D721Med (cell line): ENCODE measurements around the gene CDH26.

Experiments used
- DNase-seq: peaks from one replicate; pipeline ENCODE4 v3.0.0; 2011; ENCODE audit warnings: low spot score; ENCODE audit not compliant: insufficient read length
- FAIRE-seq: peaks from 2 replicates; lab custom pipeline; 2011; peaks lifted over from hg19 to GRCh38; lab: Jason Lieb, UNC
- TF ChIP-seq, protein P1 (sequence below): IDR thresholded peaks from 2 replicates; pipeline ENCODE4 v1.5.1; 2012; ENCODE audit warnings: mild to moderate bottlenecking, control low read depth; ENCODE audit not compliant: insufficient read depth; ENCODE audit errors: missing control alignments

The CDH26 gene

DNA sequence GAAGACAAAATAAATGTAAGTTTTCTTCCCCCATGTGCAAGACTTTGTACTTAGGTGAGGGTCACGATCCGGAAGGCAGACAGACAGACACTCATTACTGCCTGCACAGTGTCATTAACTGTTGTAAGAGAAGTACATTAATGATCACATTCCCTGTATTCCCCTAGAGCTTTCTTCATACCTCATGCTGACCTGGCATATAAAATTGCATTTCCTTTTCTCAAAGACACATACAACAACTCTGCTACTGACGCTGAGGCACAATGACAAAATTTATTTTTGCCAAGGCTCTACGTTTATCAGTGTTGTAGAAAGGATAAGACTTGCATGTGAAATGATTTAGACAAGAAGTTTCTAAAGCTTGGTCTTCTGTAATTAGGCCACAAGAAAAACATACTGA lies 21.8 kb upstream of the CDH26 start:
- DNase-seq, result no peak
- TF ChIP-seq, protein P1, sequence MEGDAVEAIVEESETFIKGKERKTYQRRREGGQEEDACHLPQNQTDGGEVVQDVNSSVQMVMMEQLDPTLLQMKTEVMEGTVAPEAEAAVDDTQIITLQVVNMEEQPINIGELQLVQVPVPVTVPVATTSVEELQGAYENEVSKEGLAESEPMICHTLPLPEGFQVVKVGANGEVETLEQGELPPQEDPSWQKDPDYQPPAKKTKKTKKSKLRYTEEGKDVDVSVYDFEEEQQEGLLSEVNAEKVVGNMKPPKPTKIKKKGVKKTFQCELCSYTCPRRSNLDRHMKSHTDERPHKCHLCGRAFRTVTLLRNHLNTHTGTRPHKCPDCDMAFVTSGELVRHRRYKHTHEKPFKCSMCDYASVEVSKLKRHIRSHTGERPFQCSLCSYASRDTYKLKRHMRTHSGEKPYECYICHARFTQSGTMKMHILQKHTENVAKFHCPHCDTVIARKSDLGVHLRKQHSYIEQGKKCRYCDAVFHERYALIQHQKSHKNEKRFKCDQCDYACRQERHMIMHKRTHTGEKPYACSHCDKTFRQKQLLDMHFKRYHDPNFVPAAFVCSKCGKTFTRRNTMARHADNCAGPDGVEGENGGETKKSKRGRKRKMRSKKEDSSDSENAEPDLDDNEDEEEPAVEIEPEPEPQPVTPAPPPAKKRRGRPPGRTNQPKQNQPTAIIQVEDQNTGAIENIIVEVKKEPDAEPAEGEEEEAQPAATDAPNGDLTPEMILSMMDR, result no peak
- FAIRE-seq, result no peak

DNA sequence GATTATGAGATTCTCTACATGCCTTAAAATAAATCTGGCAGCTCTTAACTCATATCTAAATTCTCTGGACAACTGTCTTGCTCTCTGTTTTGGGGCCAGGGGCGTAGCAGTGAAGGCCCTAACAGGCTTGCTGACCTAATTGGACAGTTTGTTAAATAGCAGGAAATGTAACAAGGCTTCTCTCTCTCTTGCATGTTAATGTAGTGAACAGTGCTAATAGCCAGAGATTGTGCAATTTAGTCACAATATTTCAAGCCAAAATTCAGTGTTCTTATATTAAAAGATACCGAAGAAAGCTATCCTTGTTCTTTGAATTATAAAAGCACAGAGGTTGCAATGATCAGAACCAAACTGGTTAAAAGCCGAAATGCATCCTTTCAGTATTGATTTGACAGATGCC lies 21.1 kb upstream of the CDH26 start:
- DNase-seq (no peak), FAIRE-seq (no peak)
- TF ChIP-seq, protein P1, result no peak

DNA sequence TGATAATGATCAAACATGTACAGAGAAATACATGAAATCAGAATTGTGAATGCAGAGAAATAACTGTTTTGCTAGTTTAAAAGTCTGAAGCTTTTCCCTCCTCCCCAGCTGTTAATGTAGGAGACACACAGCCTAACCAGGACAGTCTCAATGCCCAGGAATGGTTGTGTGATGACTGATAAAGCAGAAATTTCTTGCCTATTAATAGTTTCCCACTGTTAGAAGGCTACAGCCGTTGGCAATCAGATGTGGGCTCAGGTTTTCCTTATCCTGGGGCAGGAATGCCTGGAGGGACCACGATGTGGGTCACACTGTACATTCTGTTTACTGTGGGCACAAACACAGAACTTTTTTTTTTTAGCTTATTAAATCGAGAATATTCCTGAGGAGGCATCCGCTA lies 20.0 kb upstream of the CDH26 start:
- DNase-seq (no peak), FAIRE-seq (no peak)
- TF ChIP-seq, protein P1, result no peak

DNA sequence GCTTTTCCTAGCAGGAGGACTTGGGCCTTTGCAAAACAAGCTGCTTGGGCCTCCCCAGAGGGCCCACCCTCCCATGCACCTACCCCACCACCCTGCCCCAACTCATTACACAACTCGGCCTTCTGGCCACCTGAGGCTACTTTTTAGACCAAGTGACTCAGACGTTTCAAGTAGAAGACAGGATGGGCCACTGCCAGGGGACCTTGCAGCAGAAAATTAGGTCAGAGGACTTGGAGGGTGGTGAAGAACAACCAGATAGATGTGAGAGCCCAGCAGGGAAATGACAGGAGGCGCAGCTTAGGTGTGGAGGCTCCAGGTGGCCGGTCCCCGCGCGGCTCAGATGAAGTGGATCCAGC lies 19.5 kb upstream of the CDH26 start:
- FAIRE-seq (no peak), DNase-seq (no peak)
- TF ChIP-seq, protein P1, result no peak

DNA sequence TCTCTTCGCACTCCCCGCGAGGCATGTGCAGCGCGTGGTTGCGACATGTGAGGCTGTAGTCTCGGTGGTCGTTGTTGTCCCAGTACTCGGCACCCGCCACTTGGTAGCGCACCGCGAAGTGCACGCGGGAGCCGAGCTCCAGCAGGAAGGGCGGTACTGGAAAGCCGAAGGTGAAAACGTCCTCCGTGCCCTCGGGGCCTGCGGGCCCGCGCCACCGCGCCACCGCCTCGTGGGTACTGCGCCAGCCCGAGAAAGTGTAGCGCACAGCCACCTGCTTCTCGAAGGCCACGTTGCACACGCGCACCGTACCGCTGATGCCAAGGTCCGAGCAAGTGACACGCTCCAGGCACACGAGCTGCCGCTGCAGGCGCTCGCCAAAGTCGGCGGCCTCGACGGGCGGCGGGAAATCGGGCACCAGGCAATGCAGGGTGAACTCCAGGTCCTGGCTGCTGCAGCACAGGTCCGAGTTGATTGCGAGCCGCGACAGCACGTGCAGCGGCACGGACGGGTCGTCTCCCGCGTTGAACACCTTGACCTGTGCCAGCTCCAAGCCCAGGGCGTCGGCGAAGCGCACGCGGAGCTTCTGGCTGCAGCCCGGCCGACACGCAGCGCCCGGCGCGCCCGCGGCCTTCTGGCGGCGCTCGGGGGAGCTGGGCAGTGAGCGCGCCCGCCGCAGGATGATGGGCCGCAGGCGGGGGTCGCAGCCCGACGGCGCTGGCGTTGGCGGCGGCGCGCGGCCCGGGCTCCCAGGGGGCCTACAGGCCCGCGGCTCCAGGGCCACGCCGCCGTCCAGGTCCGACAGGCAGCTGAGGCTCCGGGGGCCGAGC lies 19.0 kb upstream of the CDH26 start:
- FAIRE-seq, result no peak
- DNase-seq, result no peak

DNA sequence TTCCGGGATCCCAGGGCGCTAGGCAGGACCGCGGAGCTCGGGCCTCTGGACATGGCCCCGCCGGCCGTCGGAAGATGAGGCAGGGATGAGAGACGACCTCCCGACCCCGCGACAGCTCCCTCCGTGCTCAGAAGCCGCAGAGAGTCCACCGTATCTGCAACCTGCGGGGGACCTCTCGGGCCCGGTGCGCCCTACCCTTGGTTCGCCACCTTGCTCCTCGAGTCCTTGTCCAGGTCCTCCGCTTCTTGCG lies 18.4 kb upstream of the CDH26 start:
- TF ChIP-seq, protein P1, result no peak
- no peak for FAIRE-seq
- no peak for DNase-seq

More for the DNA sequence above, 19.0 kb upstream of the CDH26 start:
- TF ChIP-seq, protein P1, result no peak

DNA sequence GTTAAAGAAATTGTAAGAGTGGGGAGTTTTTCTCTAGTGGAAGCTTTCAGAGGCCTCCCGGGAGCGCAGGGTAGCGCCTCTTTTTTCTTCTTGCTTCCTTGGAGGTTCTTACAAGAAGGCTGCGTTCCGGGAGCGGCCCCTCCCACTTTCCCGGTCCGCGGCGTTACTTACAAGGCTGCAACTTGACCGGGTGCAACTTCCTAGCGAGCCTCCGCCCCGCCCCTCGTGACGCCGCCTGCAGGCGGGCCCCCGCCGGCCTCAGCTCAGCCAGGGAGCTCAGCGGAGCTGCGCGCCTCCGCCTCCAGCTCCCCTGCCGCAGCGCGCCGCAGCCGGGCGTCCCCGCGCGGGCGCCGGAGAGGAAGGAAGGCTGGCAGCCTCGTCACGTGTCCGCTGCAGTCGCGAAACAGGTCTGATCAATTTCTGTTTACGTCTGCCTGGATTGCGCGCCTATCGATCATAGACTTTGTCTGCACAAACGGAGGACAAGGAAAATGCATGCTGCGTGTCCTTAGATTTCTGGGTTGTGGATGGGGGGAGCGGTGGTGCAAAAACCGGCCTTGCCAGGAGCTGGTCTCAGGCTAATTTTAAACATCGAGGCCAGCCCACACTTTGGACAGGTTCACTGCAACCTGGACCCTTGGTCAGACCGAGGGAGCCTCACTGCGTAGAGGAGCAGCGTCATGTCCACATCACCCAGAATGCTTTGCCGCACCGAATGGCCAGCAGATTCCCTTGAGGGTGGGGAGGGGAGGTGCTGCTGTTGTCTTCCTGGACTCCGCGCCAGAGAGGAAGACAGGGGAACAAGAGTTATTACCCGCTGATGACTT lies 17.9 kb upstream of the CDH26 start, which contains the start of the genes FAM217B and PPP1R3D:
FAM217B (plus strand) TSS at position 261 of the 827 bp plus-strand sequence. CDS start 3,555 bp downstream, outside the sequence.
PPP1R3D (minus strand) TSS at position 177 of the 827 bp plus-strand sequence. CDS start 374 bp downstream, outside the sequence.
- peak; percentile 80 for DNase-seq
- FAIRE-seq, result no peak
- TF ChIP-seq, protein P1, result no peak
